Tibial nerve (tissue), 4 donors: ENCODE results near the gene UBE2J2. TPM values are rescaled to one million over a fixed set of nuclear protein-coding genes. Genes with fewer than 3 reads are reported as not detected.

ENCODE experiments used
- DNase-seq, 2 donors: peaks; one replicate each; pipeline ENCODE4 v3.0.0-alpha.2; 2019; ENCODE audit warnings: low spot score in 2 of 2
- H3K27ac ChIP-seq, 4 donors: fragments of 200-600 bp; sonication (generic) in 3 of 4; one replicate each; pipeline ENCODE4 v1.5.1; 2017 to 2019; ENCODE audit warnings: mild to moderate bottlenecking in 1 of 4
- H3K27me3 ChIP-seq, 2 donors: fragments of 200-600 bp; sonication (generic) in 1 of 2; one replicate each; pipeline versions ENCODE4 v1.5.1 to v1.6.0; 2017 to 2019
- H3K36me3 ChIP-seq, 3 donors: fragments of 200-600 bp; sonication (generic); one replicate each; pipeline ENCODE4 v1.5.1; 2018 to 2019
- H3K4me1 ChIP-seq, 4 donors: fragments of 200-600 bp; sonication (generic) in 3 of 4; one replicate each; pipeline ENCODE4 v1.5.1; 2017 to 2019
- H3K4me3 ChIP-seq, 4 donors: fragments of 200-600 bp; sonication (generic) in 3 of 4; one replicate each; pipeline ENCODE4 v1.5.1; 2017 to 2019; ENCODE audit warnings: mild to moderate bottlenecking in 1 of 4, moderate library complexity in 1 of 4
- H3K9me3 ChIP-seq, 4 donors: fragments of 200-600 bp; sonication (generic) in 3 of 4; one replicate each; pipeline ENCODE4 v1.5.1; 2017 to 2019
- EP300 ChIP-seq, 2 donors: sonication (generic); formaldehyde crosslinking; IDR thresholded peaks; one replicate each; pipeline ENCODE4 v1.6.1; 2017; ENCODE audit warnings: antibody characterized with exemption in 2 of 2, mild to moderate bottlenecking in 1 of 2
- POLR2A ChIP-seq, 2 donors: fragments of 450-650 bp; IDR thresholded peaks; one replicate each; pipeline ENCODE4 v1.6.1; 2017; ENCODE audit warnings: antibody characterized with exemption in 2 of 2, mild to moderate bottlenecking in 2 of 2, moderate library complexity in 2 of 2
- WGBS, 2 donors: methylation state at CpG; one replicate each; pipeline ENCODE4 v1.1.5; 2018; 5-methylcytosine and 5-hydroxymethylcytosine counted together
- total RNA-seq, 4 donors: library from RNA; depleted of rRNA; stranded (reverse); fragments of >200 nt; gene quantifications; one replicate each; pipeline ENCODE4 v1.1.0, GENCODE V29; 2016
- TF ChIP-seq, protein P1 (sequence below), 5 experiments: fragments of 200-600 bp in 3 of 5; fragments of 450-650 bp in 2 of 5; sonication (generic) in 3 of 5; IDR thresholded peaks; one replicate each; pipeline ENCODE4 v1.5.1; 2016 to 2019; ENCODE audit warnings: antibody characterized with exemption in 5 of 5, mild to moderate bottlenecking in 3 of 5, moderate library complexity in 2 of 5

Gene UBE2J2
- total RNA-seq, 4 donors from 2014 or later: 42.2 to 61.0 (median 53.5) TPM

DNA sequence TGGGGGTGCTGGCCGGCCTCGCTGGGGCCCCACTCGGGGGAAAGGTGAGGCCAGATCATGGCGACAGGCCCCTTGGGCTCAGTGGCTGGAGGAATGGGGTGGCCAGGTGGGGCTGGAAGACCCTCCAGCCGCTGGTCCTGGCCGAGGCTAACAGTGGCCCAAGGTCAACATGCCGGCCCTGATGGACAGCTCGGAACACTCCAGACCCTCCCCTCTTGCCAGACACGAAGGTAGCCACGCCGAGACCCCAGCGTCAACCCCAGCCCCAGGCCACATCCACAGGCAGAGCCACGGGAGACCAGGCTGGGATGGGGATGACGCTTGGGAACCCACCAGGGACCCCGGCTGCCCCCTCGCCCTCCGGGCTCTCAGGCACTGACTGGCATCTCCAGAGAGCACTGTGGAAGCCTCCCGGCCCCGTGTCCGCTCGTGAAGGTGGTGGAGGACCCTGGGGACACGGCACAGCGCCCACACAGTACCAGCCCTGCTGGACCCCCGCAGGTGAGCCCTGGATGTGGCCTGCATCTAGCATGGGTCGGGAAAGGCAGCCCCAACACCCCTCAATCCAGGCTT, 26.2 kb downstream of the UBE2J2 start:
- Histone ChIP-seq H3K27me3 (peaks cover 0 to 46% of the 10 kb centered on the region in 2 donors), H3K36me3 (peaks cover 0 to 25% (median 0%) of the 10 kb centered on the region in 3 donors), H3K27ac (no peak overlapping the region), H3K4me1 (peaks cover 0 to 24% (median 7%) of the 10 kb centered on the region in 4 donors), H3K9me3 (no peaks in the 10 kb centered on the region), H3K4me3 (no peak overlapping the region)
- no peak for TF ChIP-seq EP300 (IDR thresholded peaks at IDR 0.05)
- no peak for TF ChIP-seq POLR2A (IDR thresholded peaks at IDR 0.05)
- TF ChIP-seq, protein P1, sequence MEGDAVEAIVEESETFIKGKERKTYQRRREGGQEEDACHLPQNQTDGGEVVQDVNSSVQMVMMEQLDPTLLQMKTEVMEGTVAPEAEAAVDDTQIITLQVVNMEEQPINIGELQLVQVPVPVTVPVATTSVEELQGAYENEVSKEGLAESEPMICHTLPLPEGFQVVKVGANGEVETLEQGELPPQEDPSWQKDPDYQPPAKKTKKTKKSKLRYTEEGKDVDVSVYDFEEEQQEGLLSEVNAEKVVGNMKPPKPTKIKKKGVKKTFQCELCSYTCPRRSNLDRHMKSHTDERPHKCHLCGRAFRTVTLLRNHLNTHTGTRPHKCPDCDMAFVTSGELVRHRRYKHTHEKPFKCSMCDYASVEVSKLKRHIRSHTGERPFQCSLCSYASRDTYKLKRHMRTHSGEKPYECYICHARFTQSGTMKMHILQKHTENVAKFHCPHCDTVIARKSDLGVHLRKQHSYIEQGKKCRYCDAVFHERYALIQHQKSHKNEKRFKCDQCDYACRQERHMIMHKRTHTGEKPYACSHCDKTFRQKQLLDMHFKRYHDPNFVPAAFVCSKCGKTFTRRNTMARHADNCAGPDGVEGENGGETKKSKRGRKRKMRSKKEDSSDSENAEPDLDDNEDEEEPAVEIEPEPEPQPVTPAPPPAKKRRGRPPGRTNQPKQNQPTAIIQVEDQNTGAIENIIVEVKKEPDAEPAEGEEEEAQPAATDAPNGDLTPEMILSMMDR (IDR thresholded peaks at IDR 0.05): no peak
- 67 to 70% methylated on average over 16 to 18 of the region's 25 CpGs for WGBS, 2 donors
- DNase-seq: no peak

DNA sequence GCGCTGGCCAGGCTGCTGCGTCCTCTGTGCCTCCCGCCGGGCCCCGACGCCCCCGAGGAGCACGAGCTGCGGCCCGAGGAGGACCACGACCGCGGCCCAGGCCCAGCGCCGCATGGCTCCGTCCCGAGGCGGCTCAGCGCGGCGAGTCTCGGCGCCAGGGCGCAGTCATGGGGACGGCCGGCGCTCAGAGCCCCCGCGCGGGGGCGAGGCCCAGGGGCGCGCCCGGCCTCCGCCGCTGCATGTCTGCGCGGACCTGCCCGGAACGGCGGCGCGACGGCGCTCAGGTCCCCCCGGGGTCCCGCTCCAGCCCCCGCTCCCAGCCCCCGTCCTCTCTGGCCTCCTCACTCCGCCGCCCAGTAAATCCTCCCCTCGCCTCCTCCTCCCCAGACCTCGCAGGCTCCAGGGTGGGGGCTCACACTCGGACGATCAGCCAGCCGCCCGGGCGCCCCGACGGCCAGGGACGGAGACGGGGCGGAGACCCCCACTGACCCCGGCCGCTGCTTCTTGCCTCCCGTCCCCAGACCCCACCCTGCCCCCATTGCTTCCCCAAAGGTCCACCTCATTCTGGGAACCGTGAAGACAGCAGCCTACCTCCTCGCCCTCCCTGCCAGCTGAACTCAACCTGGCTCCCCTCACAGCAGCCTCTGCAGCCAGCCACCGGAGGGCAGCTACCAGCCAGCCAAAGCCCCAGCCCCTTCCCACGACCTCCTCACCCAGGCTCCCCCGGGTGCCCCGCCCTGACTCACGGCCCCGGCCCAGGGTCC, 26.9 kb downstream of the UBE2J2 start, which contains the start of gene C1QTNF12:
Gene C1QTNF12, minus strand, starts transcription at position 146 of the 764 bp plus-strand sequence. Its CDS starts 32 bp downstream, at position 114.
- no peak for TF ChIP-seq EP300 (IDR thresholded peaks at IDR 0.05)
- TF ChIP-seq POLR2A (IDR thresholded peaks at IDR 0.05): no peak
- TF ChIP-seq, protein P1 (IDR thresholded peaks at IDR 0.05): no peak
- peaks cover 0 to 51% of the 10 kb centered on the region in 2 donors for H3K27me3 ChIP-seq
- H3K9me3 ChIP-seq: no peaks in the 10 kb centered on the region
- no peak within 1 kb of the TSS for H3K4me3 ChIP-seq
- peaks cover 0 to 25% (median 0%) of the 10 kb centered on the region in 3 donors for H3K36me3 ChIP-seq
- DNase-seq: no peak
- no peak within 1 kb of the TSS for H3K27ac ChIP-seq
- peaks cover 0 to 24% (median 7%) of the 10 kb centered on the region in 4 donors for H3K4me1 ChIP-seq
- WGBS, 2 donors: 3 to 6% methylated on average over 21 to 27 of the region's 74 CpGs

DNA sequence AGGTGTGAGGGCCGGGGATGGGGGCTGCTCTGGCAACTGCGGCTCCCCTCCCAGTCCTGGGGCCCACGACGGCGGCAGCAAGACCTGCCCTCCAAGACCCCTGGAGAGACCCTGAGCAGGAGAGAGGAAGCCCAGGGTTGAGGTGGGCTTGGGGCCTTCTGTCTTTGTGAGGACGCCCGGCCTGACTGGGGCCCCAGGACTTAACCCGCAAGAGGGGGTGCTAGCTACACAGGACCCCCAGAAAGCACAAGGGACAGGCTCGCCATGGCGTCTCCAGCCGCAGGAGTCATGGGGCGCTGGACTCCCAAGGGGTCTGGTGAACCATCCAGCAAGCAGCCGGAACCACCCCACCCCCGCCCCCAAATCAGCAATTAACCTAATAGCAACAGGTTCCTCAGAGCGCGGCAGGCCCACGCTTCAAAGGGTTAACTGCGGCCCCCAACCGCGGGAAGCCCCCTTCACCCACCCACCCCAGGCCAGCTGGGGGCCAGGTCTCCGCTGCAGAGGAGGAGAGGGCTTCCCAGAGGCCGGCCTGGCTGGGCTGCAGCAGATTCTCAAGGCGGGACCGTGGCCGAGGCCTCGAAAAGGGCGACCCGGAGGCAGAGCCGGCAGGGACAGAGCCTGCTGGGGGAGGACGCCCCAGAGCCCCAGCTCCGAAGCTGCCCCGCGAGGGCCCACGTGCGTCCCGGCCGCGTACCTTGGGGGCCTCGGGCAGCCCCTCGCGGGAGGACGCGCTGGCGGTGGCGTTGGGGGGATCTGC, 27.7 kb downstream of the UBE2J2 start:
- DNase-seq: no peak
- whole genome bisulfite sequencing, 2 donors: 37 to 52% methylated on average over 12 to 15 of the region's 45 CpGs
- H3K4me3 ChIP-seq: no peak overlapping the region

DNA sequence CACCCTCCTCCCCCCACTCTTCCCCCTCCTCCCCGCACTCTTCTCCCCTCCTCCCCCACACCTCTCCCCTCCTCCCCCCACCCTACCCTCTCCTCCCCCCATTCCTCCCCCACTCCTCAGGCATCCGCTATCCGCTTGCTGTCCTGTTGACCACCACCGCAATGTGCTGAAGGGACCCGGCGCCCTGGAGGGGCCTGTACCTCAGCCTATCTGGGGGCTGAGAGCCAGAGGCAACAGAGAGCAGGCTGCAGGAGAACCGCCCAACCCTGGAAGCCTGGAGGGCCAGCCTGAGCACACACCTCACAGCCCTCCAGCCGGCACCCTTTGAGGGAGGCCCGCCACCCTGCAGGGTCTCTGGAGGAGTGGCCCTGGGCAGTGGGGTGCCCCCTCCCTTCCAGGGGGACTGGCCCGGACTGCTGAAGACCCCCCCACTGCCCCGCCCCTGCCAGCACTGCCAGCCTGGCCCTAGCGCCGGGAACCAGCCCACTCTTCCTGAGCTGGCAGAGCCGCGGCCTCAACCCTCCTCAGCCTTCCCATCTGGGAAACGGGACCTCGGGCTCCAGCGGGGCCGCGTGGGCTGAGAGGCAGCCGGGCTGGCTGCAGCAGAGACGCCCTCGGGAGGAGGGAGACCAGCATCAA, 28.4 kb downstream of the UBE2J2 start:
- Histone ChIP-seq H3K9me3 (no peaks in the 10 kb centered on the region), H3K27me3 (peaks cover 0 to 66% of the 10 kb centered on the region in 2 donors), H3K36me3 (peaks cover 0 to 20% (median 0%) of the 10 kb centered on the region in 3 donors), H3K4me3 (no peak overlapping the region), H3K4me1 (peaks cover 0 to 24% (median 7%) of the 10 kb centered on the region in 4 donors), H3K27ac (no peak overlapping the region)
- WGBS, 2 donors: 59 to 74% methylated on average over 12 to 13 of the region's 23 CpGs
- no peak for TF ChIP-seq POLR2A (IDR thresholded peaks at IDR 0.05)
- DNase-seq: no peak

More for the DNA sequence above, 27.7 kb downstream of the UBE2J2 start:
- TF ChIP-seq, protein P1 (IDR thresholded peaks at IDR 0.05): no peak
- no peak for TF ChIP-seq POLR2A (IDR thresholded peaks at IDR 0.05)
- TF ChIP-seq EP300 (IDR thresholded peaks at IDR 0.05): no peak
- Histone ChIP-seq H3K9me3 (no peaks in the 10 kb centered on the region), H3K27ac (no peak overlapping the region), H3K4me1 (peaks cover 0 to 24% (median 7%) of the 10 kb centered on the region in 4 donors), H3K36me3 (peaks cover 0 to 26% (median 0%) of the 10 kb centered on the region in 3 donors), H3K27me3 (peaks cover 0 to 59% of the 10 kb centered on the region in 2 donors)

DNA sequence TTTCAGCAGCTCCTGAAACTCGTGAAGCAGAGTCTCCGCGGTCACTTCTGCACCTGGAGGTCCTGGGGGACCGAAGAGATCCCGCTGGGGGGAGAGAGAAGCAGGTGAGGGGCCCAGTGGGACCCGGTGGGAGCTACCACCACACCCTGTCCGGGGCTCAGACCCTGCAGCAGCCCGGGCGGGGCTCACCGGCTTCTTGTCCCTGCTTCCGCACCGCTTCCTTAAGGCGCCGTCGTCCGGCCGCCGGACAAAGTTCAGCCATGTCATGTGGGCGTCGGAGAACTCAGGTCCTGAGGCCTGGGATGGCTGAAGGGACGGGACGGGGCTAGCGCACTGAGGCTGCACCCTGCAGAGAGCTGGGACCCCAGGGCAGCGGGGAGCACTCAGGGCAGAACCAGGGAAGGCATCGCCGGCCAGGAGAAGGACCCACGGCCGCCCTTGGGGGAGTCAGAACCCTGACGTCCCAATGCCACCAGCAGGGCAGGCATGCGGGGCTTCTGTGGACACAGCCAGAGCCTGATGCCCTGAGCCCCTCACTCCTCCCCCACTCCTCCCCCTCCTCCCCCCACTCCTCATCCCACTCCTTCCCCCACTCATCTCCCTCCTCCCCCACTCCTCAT, 29.4 kb downstream of the UBE2J2 start:
- H3K36me3 ChIP-seq: peaks cover 0 to 20% (median 0%) of the 10 kb centered on the region in 3 donors
- H3K4me3 ChIP-seq: no peak overlapping the region
- no peak overlapping the region for H3K27ac ChIP-seq
- TF ChIP-seq EP300 (IDR thresholded peaks at IDR 0.05) (no peak), POLR2A (IDR thresholded peaks at IDR 0.05) (no peak)
- TF ChIP-seq, protein P1 (IDR thresholded peaks at IDR 0.05): no peak
- WGBS, 2 donors: 44 to 55% methylated on average over 17 to 26 of the region's 30 CpGs
- DNase-seq: no peak
- H3K9me3 ChIP-seq: no peaks in the 10 kb centered on the region
- H3K4me1 ChIP-seq: peaks cover 0 to 31% (median 7%) of the 10 kb centered on the region in 4 donors
- H3K27me3 ChIP-seq: peaks cover 0 to 76% of the 10 kb centered on the region in 2 donors
